ENCODE data around the gene ZNF609.

- no peak for TF ChIP-seq CTCF (IDR thresholded peaks at IDR 0.05)
- TF ChIP-seq POLR2A (IDR thresholded peaks at IDR 0.05), result no peak
Observed at GRCh38 chr15:64687688-64688087, 227.3 kb downstream of the ZNF609 start.

All from body of pancreas (tissue), 4 donors.